K562 (cell line): ENCODE results near the gene TMEM184A. TPM values are rescaled to one million over a fixed set of nuclear protein-coding genes. Genes with fewer than 3 reads are reported as not detected.

Source experiments
- C11orf30 ChIP-seq: fragments of 450-650 bp; IDR thresholded peaks from 2 replicates; pipeline ENCODE4 v1.6.1; 2016; ENCODE audit warnings: low read depth, mild to moderate bottlenecking
- CBX2 ChIP-seq: fragments of 200-600 bp; sonication (generic); IDR thresholded peaks from one replicate; pipeline ENCODE4 v1.6.1; 2012; ENCODE audit warnings: mild to moderate bottlenecking, low read length, inconsistent platforms; ENCODE audit not compliant: insufficient read depth, poor library complexity, severe bottlenecking
- FOXJ2 ChIP-seq: fragments of 200-800 bp; sonication (Bioruptor generic); IDR thresholded peaks from 2 replicates; pipeline ENCODE4 v1.6.1; 2016; ENCODE audit warnings: missing genetic modification characterization, missing compliant biosample characterization
- FOXJ3 ChIP-seq: sonication (generic); formaldehyde crosslinking; IDR thresholded peaks from 2 replicates; pipeline ENCODE4 v1.4.0; 2020; ENCODE audit warnings: mild to moderate bottlenecking, missing genetic modification reagents
- FOXK2 ChIP-seq, 2 experiments: fragments of 450-650 bp; IDR thresholded peaks in 1 of 2; conservative IDR thresholded peaks in 1 of 2; 2 replicates each; pipeline ENCODE4 v1.6.1; 2016; ENCODE audit warnings: low read depth in 2 of 2, mild to moderate bottlenecking in 1 of 2
- GTF2F1 ChIP-seq: IDR thresholded peaks from 2 replicates; pipeline ENCODE4 v1.6.1; 2011; ENCODE audit warnings: low read depth, low read length, improper control_type of control experiment
- KDM5B ChIP-seq: fragments of 200-600 bp; sonication (generic); IDR thresholded peaks from 2 replicates; pipeline ENCODE4 v1.6.1; 2012; ENCODE audit warnings: low read depth, mild to moderate bottlenecking, moderate library complexity, low read length, control low read depth, inconsistent platforms; ENCODE audit not compliant: insufficient replicate concordance
- L3MBTL2 ChIP-seq: fragments of 450-650 bp; IDR thresholded peaks from 2 replicates; pipeline ENCODE4 v1.6.1; 2016; ENCODE audit warnings: mild to moderate bottlenecking, moderate library complexity
- MAZ ChIP-seq, 2 experiments: fragments of 450-650 bp in 1 of 2; sonication (generic) in 1 of 2; formaldehyde crosslinking; IDR thresholded peaks in 1 of 2; conservative IDR thresholded peaks in 1 of 2; 2 replicates each; pipeline versions ENCODE4 v1.4.0 to v1.5.0; 2020; ENCODE audit warnings: mild to moderate bottlenecking in 1 of 2, missing genetic modification reagents in 1 of 2
- MYC ChIP-seq, 2 experiments: fragments of 250-450 bp in 1 of 2; sonication (Bioruptor Pico) in 1 of 2; IDR thresholded peaks; 2 replicates each; pipeline versions ENCODE4 v1.5.1 to v1.6.1; 2012 to 2021; ENCODE audit warnings: low read depth in 2 of 2, borderline replicate concordance in 1 of 2, improper control_type of control experiment in 1 of 2, low read length in 1 of 2, mild to moderate bottlenecking in 1 of 2, moderate library complexity in 1 of 2
- YY1 ChIP-seq, 3 experiments: IDR thresholded peaks; 2 replicates each; pipeline ENCODE4 v1.6.1; 2011; ENCODE audit warnings: low read length in 2 of 3, mild to moderate bottlenecking in 2 of 3, moderate library complexity in 2 of 3, borderline replicate concordance in 1 of 3, control low read depth in 1 of 3, low read depth in 1 of 3; ENCODE audit not compliant: insufficient read depth in 3 of 3, insufficient replicate concordance in 2 of 3, control insufficient read depth in 1 of 3, insufficient read length in 1 of 3; ENCODE audit errors: extremely low read depth in 1 of 3
- polyA plus RNA-seq, 8 experiments: library from polyadenylated mRNA; depleted of rRNA in 4 of 8; stranded (reverse) in 5 of 8; unstranded in 3 of 8; fragments of >200 nt; fragmentation: Nextera tagmentation in 2 of 8; fragmentation: Illumina TruSeq in 1 of 8; extraction: Ambion mirVana in 2 of 8; extraction: Trizol in 1 of 8; gene quantifications; 2 replicates each; pipeline versions ENCODE4 v1.2.1 to v1.2.3, GENCODE V29; 2011 to 2014; ENCODE audit warnings: inconsistent platforms in 1 of 8, missing spikeins in 1 of 8
- total RNA-seq, 7 experiments: library from RNA; depleted of rRNA in 6 of 7; stranded (reverse); fragments of >200 nt in 6 of 7; fragmentation: Illumina TruSeq in 2 of 7; extraction: Trizol in 2 of 7; gene quantifications; 2 replicates each; pipeline versions ENCODE4 v1.2.1 to v1.2.3, GENCODE V29; 2011 to 2021; ENCODE audit warnings: low replicate concordance in 1 of 7
- TF ChIP-seq, protein P1 (sequence below): fragments of 250-450 bp; sonication (Bioruptor Pico); IDR thresholded peaks from 2 replicates; pipeline ENCODE4 v1.5.0; 2020; ENCODE audit warnings: mild to moderate bottlenecking, borderline replicate concordance
- TF ChIP-seq, protein P2 (sequence below): fragments of 450-650 bp; IDR thresholded peaks from 2 replicates; pipeline ENCODE4 v1.6.1; 2018; ENCODE audit warnings: mild to moderate bottlenecking, low read depth; ENCODE audit not compliant: partially characterized antibody

The TMEM184A gene
- total and polyA plus RNA-seq, 9 of the 15 experiments (the other 6 are each of a cell fraction or from before 2014, with no cell fraction given): 0.10 to 0.18 (median 0.11) TPM; not detected in 6

DNA sequence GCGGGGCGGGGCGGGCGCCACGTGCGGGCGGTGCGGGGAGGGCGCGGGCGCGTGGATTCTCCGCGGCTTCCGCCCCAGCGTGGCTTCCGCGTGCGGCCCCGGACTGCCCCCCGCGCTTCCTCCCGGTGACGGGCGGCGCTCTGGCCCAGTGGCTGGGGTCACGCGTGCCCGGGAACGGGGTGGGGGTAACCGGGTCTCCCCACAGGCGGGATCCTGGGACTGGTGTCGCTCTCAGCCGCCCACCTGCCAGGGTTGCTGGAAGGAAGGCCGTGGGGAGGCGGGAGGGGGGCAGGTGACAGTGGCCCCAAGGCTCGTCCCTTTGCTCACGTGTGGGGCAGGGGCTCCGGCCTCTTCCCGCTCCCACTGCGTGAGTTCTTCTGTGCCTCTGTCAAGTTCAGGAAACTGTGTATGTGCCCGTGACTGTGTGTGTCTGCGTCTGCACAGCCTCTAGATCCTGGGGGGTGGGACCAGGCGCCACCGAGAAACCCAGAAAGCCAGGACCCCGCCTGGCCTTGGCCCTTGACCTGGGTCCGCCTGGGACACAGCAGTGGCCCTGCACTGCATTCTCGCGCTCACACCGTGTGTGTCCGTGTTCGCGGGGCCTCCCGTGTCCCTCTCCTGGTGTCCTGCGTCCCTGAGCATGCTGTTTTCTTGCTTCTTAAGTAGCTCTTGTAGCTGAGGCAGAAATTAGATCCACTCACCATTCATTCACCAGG lies 24.6 kb downstream of the TMEM184A start (continued):
- TF ChIP-seq, protein P1, sequence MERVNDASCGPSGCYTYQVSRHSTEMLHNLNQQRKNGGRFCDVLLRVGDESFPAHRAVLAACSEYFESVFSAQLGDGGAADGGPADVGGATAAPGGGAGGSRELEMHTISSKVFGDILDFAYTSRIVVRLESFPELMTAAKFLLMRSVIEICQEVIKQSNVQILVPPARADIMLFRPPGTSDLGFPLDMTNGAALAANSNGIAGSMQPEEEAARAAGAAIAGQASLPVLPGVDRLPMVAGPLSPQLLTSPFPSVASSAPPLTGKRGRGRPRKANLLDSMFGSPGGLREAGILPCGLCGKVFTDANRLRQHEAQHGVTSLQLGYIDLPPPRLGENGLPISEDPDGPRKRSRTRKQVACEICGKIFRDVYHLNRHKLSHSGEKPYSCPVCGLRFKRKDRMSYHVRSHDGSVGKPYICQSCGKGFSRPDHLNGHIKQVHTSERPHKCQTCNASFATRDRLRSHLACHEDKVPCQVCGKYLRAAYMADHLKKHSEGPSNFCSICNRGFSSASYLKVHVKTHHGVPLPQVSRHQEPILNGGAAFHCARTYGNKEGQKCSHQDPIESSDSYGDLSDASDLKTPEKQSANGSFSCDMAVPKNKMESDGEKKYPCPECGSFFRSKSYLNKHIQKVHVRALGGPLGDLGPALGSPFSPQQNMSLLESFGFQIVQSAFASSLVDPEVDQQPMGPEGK (CRISPR knock-in tag): no peak
- TF ChIP-seq FOXJ3 (CRISPR knock-in tag) (no peak), FOXJ2 (tag) (no peak), CBX2 (no peak), GTF2F1 (no peak), KDM5B (peak; percentile 31), MYC (IDR thresholded peaks at IDR 0.05; ENCODE audit: low read depth, low read length) (0 out of 2 replicates have a peak, but pooled peaks have one; percentile 14), MYC (CRISPR knock-in tag; IDR thresholded peaks at IDR 0.05; ENCODE audit: borderline replicate concordance, low read depth) (no peak), FOXK2 (conservative IDR thresholded peaks at IDR 0.05 in 1 of 2, IDR thresholded peaks at IDR 0.05 in 1 of 2; ENCODE audit: low read depth in 2 of 2) (no peak), L3MBTL2 (peak; percentile 68), YY1 (IDR thresholded peaks at IDR 0.05; ENCODE audit: borderline replicate concordance in 1 of 3, control insufficient read depth in 1 of 3, extremely low read depth in 1 of 3, insufficient read depth in 3 of 3, insufficient read length in 1 of 3, insufficient replicate concordance in 2 of 3, low read depth in 1 of 3, low read length in 2 of 3) (no peak), C11orf30 (no peak), MAZ (CRISPR knock-in tag; conservative IDR thresholded peaks at IDR 0.05 in 1 of 2, IDR thresholded peaks at IDR 0.05 in 1 of 2) (0 out of 4 replicates have a peak, but pooled peaks of 1 of the 2 experiments have one; percentile 36)
- TF ChIP-seq, protein P2, sequence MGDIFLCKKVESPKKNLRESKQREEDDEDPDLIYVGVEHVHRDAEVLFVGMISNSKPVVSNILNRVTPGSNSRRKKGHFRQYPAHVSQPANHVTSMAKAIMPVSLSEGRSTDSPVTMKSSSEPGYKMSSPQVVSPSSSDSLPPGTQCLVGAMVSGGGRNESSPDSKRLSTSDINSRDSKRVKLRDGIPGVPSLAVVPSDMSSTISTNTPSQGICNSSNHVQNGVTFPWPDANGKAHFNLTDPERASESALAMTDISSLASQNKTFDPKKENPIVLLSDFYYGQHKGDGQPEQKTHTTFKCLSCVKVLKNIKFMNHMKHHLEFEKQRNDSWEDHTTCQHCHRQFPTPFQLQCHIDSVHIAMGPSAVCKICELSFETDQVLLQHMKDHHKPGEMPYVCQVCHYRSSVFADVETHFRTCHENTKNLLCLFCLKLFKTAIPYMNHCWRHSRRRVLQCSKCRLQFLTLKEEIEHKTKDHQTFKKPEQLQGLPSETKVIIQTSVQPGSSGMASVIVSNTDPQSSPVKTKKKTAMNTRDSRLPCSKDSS: no peak
